SK-N-SH (cell line): ENCODE data around the gene OIP5. TPM values are rescaled to one million over a fixed set of nuclear protein-coding genes. Genes with fewer than 3 reads are reported as not detected.
A peak's percentile ranks its signal among the peaks of the same experiment; 100 is the strongest.
"Not testable (repeated sequence)": the region's sequence is repeated elsewhere in the genome, so short reads cannot be mapped to it uniquely, and the experiment has no call there.

ENCODE experiments used
- CTCF ChIA-PET: fragments of 300-600, 350-600 bp; formaldehyde crosslinking; extraction: SDS; loops from one replicate; lab custom pipeline; 2021; lab: Yijun Ruan, JAX
- POLR2A ChIA-PET: fragments of 350-600 bp; sonication (Branson Sonifier 250); formaldehyde crosslinking; extraction: SDS; loops from one replicate; lab custom pipeline; 2020; ENCODE audit warnings: antibody characterized with exemption, inconsistent platforms; lab: Yijun Ruan, JAX
- DNase-seq: peaks from one replicate; pipeline ENCODE4 v3.0.0; 2012
- H2AFZ ChIP-seq: fragments of 200-600 bp; sonication (generic); 2 replicates; pipeline ENCODE4 v1.8.1; 2016; ENCODE audit warnings: antibody characterized with exemption, mild to moderate bottlenecking, low read depth
- H3F3A ChIP-seq: fragments of 200-600 bp; sonication (generic); replicated peaks from 2 replicates; pipeline ENCODE3; 2016; ENCODE audit warnings: antibody characterized with exemption, mild to moderate bottlenecking; ENCODE audit not compliant: insufficient read depth
- H3K27ac ChIP-seq, 2 experiments: fragments of 200-500 bp in 1 of 2; fragments of 200-600 bp in 1 of 2; sonication (Bioruptor generic) in 1 of 2; sonication (generic), shearing (Covaris generic) in 1 of 2; 2 replicates each; pipeline versions ENCODE4 v1.5.1 to v1.6.1; 2014 to 2016; ENCODE audit warnings: low read depth in 2 of 2, inconsistent platforms in 1 of 2, low read length in 1 of 2, mild to moderate bottlenecking in 1 of 2, mixed read lengths in 1 of 2
- H3K27me3 ChIP-seq: fragments of 200-600 bp; sonication (generic), shearing (Covaris generic); 2 replicates; pipeline ENCODE4 v1.6.1; 2016; ENCODE audit warnings: mixed run types; ENCODE audit not compliant: insufficient read depth
- H3K36me3 ChIP-seq, 2 experiments: fragments of 200-500 bp in 1 of 2; fragments of 200-600 bp in 1 of 2; sonication (Bioruptor generic) in 1 of 2; sonication (generic) in 1 of 2; replicated peaks in 1 of 2; 2 replicates each; pipeline versions ENCODE3 to v1.5.1; 2014 to 2016; ENCODE audit warnings: low read length in 1 of 2, mild to moderate bottlenecking in 1 of 2; ENCODE audit not compliant: insufficient read depth in 2 of 2, control insufficient read depth in 1 of 2
- H3K4me1 ChIP-seq, 2 experiments: fragments of 200-500 bp in 1 of 2; fragments of 200-600 bp in 1 of 2; sonication (Bioruptor generic) in 1 of 2; sonication (generic), shearing (Covaris generic) in 1 of 2; 2 replicates each; pipeline versions ENCODE4 v1.5.1 to v1.6.1; 2014 to 2016; ENCODE audit warnings: low read depth in 1 of 2, low read length in 1 of 2, mixed run types in 1 of 2; ENCODE audit not compliant: insufficient read depth in 2 of 2, control insufficient read depth in 1 of 2
- H3K4me2 ChIP-seq: fragments of 200-600 bp; sonication (generic), shearing (Covaris generic); 2 replicates; pipeline ENCODE4 v1.6.1; 2017; ENCODE audit warnings: mixed run types
- H3K4me3 ChIP-seq, 2 experiments: fragments of 200-500 bp in 1 of 2; fragments of 200-600 bp in 1 of 2; sonication (Bioruptor generic) in 1 of 2; sonication (generic), shearing (Covaris generic) in 1 of 2; 2 replicates each; pipeline versions ENCODE4 v1.5.1 to v1.8.1; 2014 to 2016; ENCODE audit warnings: low read depth in 2 of 2, inconsistent platforms in 1 of 2, low read length in 1 of 2, mild to moderate bottlenecking in 1 of 2, mixed read lengths in 1 of 2, moderate library complexity in 1 of 2
- H3K79me2 ChIP-seq: fragments of 200-600 bp; sonication (generic); 2 replicates; pipeline ENCODE4 v1.8.1; 2017; ENCODE audit warnings: mild to moderate bottlenecking; ENCODE audit not compliant: insufficient read depth
- H3K9ac ChIP-seq: fragments of 200-600 bp; sonication (generic); 2 replicates; pipeline ENCODE4 v1.6.1; 2017; ENCODE audit warnings: mixed run types
- H3K9me2 ChIP-seq: fragments of 200-600 bp; sonication (generic); 2 replicates; pipeline ENCODE4 v1.6.1; 2017; ENCODE audit warnings: mixed run types
- H3K9me3 ChIP-seq: fragments of 200-600 bp; sonication (generic); 2 replicates; pipeline ENCODE4 v1.6.1; 2017; ENCODE audit warnings: mixed run types, mild to moderate bottlenecking, moderate library complexity
- H4K20me1 ChIP-seq: fragments of 200-600 bp; sonication (generic); 2 replicates; pipeline ENCODE4 v1.6.1; 2017; ENCODE audit warnings: mild to moderate bottlenecking, mixed run types; ENCODE audit not compliant: insufficient read depth
- CHD2 ChIP-seq: fragments of 150-350 bp; IDR thresholded peaks from 2 replicates; pipeline ENCODE4 v1.6.1; 2018; ENCODE audit warnings: low read length; ENCODE audit not compliant: partially characterized antibody
- GABPA ChIP-seq: IDR thresholded peaks from 2 replicates; pipeline ENCODE4 v1.4.0; 2012; ENCODE audit warnings: low read depth, mild to moderate bottlenecking
- IRF3 ChIP-seq: fragments of 150-350 bp; IDR thresholded peaks from 2 replicates; pipeline ENCODE4 v1.6.1; 2016; ENCODE audit warnings: mild to moderate bottlenecking, low read depth, low read length
- MAX ChIP-seq: IDR thresholded peaks from 2 replicates; pipeline ENCODE4 v1.4.0; 2012; ENCODE audit warnings: low read depth
- MXI1 ChIP-seq: IDR thresholded peaks from 2 replicates; pipeline ENCODE4 v1.6.1; 2012; ENCODE audit warnings: mild to moderate bottlenecking, low read depth, low read length, improper control_type of control experiment
- NFIC ChIP-seq: IDR thresholded peaks from 2 replicates; pipeline ENCODE4 v1.4.0; 2012; ENCODE audit warnings: borderline replicate concordance
- NRF1 ChIP-seq: IDR thresholded peaks from 2 replicates; pipeline ENCODE4 v1.6.1; 2012; ENCODE audit warnings: low read depth, mild to moderate bottlenecking, low read length
- PBX3 ChIP-seq: IDR thresholded peaks from 2 replicates; pipeline ENCODE4; 2012
- POLR2AphosphoS5 ChIP-seq: IDR thresholded peaks from 2 replicates; pipeline ENCODE4 v1.6.1; 2012; ENCODE audit warnings: low read depth, low read length
- RAD21 ChIP-seq: IDR thresholded peaks from 2 replicates; pipeline ENCODE4 v1.6.1; 2012; ENCODE audit warnings: mild to moderate bottlenecking, low read length
- RFX5 ChIP-seq: IDR thresholded peaks from 2 replicates; pipeline ENCODE4 v1.6.1; 2012; ENCODE audit warnings: mild to moderate bottlenecking, improper control_type of control experiment, low read length
- TAF1 ChIP-seq: IDR thresholded peaks from 2 replicates; pipeline ENCODE4 v1.6.1; 2012; ENCODE audit warnings: low read depth, mild to moderate bottlenecking, low read length, moderate library complexity, borderline replicate concordance
- USF1 ChIP-seq: IDR thresholded peaks from 2 replicates; pipeline ENCODE4 v1.4.0; 2012; ENCODE audit warnings: low read depth, borderline replicate concordance
- USF2 ChIP-seq: fragments of 150-350 bp; IDR thresholded peaks from 2 replicates; pipeline ENCODE4 v1.6.1; 2017; ENCODE audit warnings: antibody characterized with exemption, low read length, low read depth, borderline replicate concordance
- YY1 ChIP-seq: IDR thresholded peaks from 2 replicates; pipeline ENCODE4 v1.4.0; 2012; ENCODE audit warnings: low read depth, mild to moderate bottlenecking
- WGBS: methylation state at CpG from one replicate; pipeline ENCODE4 v1.1.6; 2017; ENCODE audit warnings: low lambda C conversion rate; 5-methylcytosine and 5-hydroxymethylcytosine counted together
- polyA plus RNA-seq, 3 experiments: library from polyadenylated mRNA; depleted of rRNA; stranded (reverse); fragments of >200 nt; gene quantifications; 2 replicates each; pipeline ENCODE4 v1.2.3, GENCODE V29; 2012

The OIP5 gene
- polyA plus RNA-seq, 1 of the 3 experiments (the other 2 are of a cell fraction) = 8.4 TPM

- CTCF ChIA-PET = interaction anchor here (0.6 to 1.2 kb wide), 4 partner anchors 10 to 389 kb away, joined by 3 to 4 read pairs (median 3); no protein-coding TSS in a partner anchor
- H3K4me2 ChIP-seq = peak overlapping the region; percentile 70
- peak overlapping the region; percentile 85 for H3K9ac ChIP-seq
- H3K79me2 ChIP-seq = peaks cover 49% of the 10 kb centered on the region
- no peaks in the 10 kb centered on the region for H4K20me1 ChIP-seq
- H2AFZ ChIP-seq = peak overlapping the region; percentile 90
- H3K9me2 ChIP-seq = no peaks in the 10 kb centered on the region
- H3K27ac ChIP-seq = peak overlapping the region; percentile 75 to 84
- peak overlapping the region; percentile 75 to 88 for H3K4me3 ChIP-seq
- TF ChIP-seq USF2 = peak; percentile 52
- TF ChIP-seq POLR2AphosphoS5 = peak; percentile 98
- no peak for TF ChIP-seq NRF1
- TF ChIP-seq MAX = peak; percentile 94
- TF ChIP-seq RFX5 = peak; percentile 80; the same call in 1 of the 2 replicates
- TF ChIP-seq NFIC = no peak
- TF ChIP-seq IRF3 = peak; percentile 96
- peak; percentile 97 for TF ChIP-seq TAF1
- no peak for TF ChIP-seq RAD21
- TF ChIP-seq PBX3 = peak; percentile 100
- TF ChIP-seq MXI1 = peak; percentile 96
- peak; percentile 95 for TF ChIP-seq CHD2
- TF ChIP-seq GABPA = no peak
- TF ChIP-seq YY1 = peak; percentile 93
- TF ChIP-seq USF1 = peak; percentile 79; the same call in 1 of the 2 replicates
- DNase-seq = peak; percentile 98
- WGBS = under 1% methylated on average over 16 of the region's 61 CpGs
- peaks cover 6 to 7% of the 10 kb centered on the region in 2 experiments; a peak in 3 of 4 replicates for H3K4me1 ChIP-seq
- H3K27me3 ChIP-seq = no peaks in the 10 kb centered on the region
- no peaks in the 10 kb centered on the region for H3K9me3 ChIP-seq
- POLR2A ChIA-PET = interaction anchor here (0.7 to 1.5 kb wide), 3 partner anchors 16 to 53 kb away, joined by 3 to 4 read pairs (median 3); partner anchors contain the start of genes CHP1, NUSAP1 and OIP5
- H3F3A ChIP-seq = peaks cover 21% of the 10 kb centered on the region
- peaks cover 34 to 42% of the 10 kb centered on the region in 2 experiments for H3K36me3 ChIP-seq
Measured at GRCh38 chr15:41283653-41284426, 48.6 kb downstream of the OIP5 start.

- H3K4me1 ChIP-seq, H3K9me3 ChIP-seq, H3K9me2 ChIP-seq, H4K20me1 ChIP-seq, H3K27me3 ChIP-seq, DNase-seq: not testable (repeated sequence)
- Histone ChIP-seq H3K36me3 (peaks cover 27 to 40% of the 10 kb centered on the region in 2 experiments), H3K27ac (peak overlapping the region in 1 of 2 experiments; percentile 75; a peak in 2 of 4 replicates), H2AFZ (peak overlapping the region; percentile 81), H3K79me2 (peaks cover 42% of the 10 kb centered on the region), H3K9ac (peak overlapping the region; percentile 41; the same call in 1 of the 2 replicates), H3K4me3 (peak overlapping the region in 1 of 2 experiments; percentile 75; a peak in 1 of 4 replicates), H3K4me2 (peak overlapping the region; percentile 60; the same call in 1 of the 2 replicates), H3F3A (peaks cover 21% of the 10 kb centered on the region)
- WGBS = 72% methylated on average over 19 of the region's 19 CpGs
- ChIA-PET POLR2A (interaction anchor here (0.7 to 1.5 kb wide), 3 partner anchors 15 to 52 kb away, joined by 3 to 4 read pairs (median 3); partner anchors contain the start of genes CHP1, NUSAP1 and OIP5), CTCF (interaction anchor here (0.6 to 1.2 kb wide), 4 partner anchors 9 to 388 kb away, joined by 3 to 4 read pairs (median 3); no protein-coding TSS in a partner anchor)
Measured at GRCh38 chr15:41282980-41283652, 49.3 kb downstream of the OIP5 start.

- H3K79me2 ChIP-seq = peaks cover 37% of the 10 kb centered on the region
- H4K20me1 ChIP-seq, CTCF ChIA-PET, H3K9me3 ChIP-seq, H3K9ac ChIP-seq, H3K27me3 ChIP-seq, DNase-seq, H3K4me1 ChIP-seq, POLR2A ChIA-PET, H2AFZ ChIP-seq, H3K27ac ChIP-seq, H3K4me3 ChIP-seq, H3K9me2 ChIP-seq, H3K4me2 ChIP-seq: not testable (repeated sequence)
- peaks cover 24 to 34% of the 10 kb centered on the region in 2 experiments for H3K36me3 ChIP-seq
- peaks cover 21% of the 10 kb centered on the region for H3F3A ChIP-seq
- 98% methylated on average over 9 of the region's 10 CpGs for WGBS
Measured at GRCh38 chr15:41282436-41282835, 50.0 kb downstream of the OIP5 start.
